ENCODE measurements around the gene DAB2IP.
"Not testable (repeated sequence)": the region's sequence is repeated elsewhere in the genome, so short reads cannot be mapped to it uniquely, and the experiment has no call there.

Gene DAB2IP

DNA sequence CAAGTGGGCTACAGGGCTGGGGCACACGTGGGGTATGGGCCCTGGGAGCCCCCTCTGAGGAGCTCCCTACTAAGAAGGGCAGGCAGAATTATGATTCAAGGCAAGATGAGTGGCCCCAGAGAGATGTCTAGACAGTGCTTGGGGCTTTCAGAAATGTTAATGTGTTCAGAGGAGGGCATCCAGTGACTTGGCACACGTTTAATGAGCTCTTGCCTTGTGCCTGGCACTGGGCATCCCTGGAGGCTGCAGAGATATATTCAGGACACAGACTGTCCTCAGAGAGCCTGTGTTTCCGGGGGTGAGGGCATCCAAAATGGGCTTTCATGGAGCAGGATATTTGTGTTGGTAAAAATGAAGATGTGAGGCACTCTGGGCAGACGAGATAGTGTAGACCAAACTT, 25.4 kb upstream of the DAB2IP start:
- no peak for DNase-seq (ENCODE audit: low read depth)

DNA sequence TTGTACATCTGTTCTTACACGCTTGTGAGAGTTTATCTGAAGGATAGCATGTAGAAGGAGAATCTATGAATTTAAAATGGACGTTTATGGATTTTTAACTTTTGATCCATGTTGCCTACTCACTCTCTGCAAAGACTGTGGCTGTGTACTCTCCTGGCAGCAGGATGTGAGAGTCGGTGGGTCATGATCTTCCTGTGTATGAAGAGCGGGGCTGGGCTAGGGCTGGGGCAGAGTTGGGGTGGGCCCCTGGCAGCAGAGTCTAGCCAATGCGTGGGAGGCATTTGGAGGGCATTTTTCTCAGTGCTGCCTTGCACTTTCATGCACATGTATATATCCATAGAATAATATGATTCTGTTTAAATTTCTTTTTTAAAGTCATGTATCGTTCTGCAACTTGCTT, 24.0 kb upstream of the DAB2IP start:
- no peak for DNase-seq (ENCODE audit: low read depth)

DNA sequence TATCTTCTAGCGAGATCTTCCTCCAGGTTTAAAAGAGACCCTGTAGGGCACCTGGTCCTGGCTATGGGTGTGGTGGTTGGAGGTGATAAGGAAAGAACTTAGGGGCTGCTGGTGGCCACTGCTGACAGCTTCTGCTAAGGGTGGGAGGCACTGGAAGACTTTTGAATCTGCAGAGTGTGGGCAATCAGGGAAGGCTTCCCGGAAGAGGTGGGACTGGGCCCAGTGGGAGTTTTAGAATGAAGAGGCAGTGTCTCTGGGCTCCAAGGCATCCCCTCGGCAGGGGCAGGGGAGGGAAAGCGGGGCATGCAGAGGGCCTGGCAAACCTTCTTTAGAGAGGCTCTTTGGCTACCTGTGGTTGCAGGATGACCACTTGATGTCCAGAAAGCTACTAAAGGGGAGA, 23.0 kb upstream of the DAB2IP start:
- DNase-seq (ENCODE audit: low read depth) = no peak

DNA sequence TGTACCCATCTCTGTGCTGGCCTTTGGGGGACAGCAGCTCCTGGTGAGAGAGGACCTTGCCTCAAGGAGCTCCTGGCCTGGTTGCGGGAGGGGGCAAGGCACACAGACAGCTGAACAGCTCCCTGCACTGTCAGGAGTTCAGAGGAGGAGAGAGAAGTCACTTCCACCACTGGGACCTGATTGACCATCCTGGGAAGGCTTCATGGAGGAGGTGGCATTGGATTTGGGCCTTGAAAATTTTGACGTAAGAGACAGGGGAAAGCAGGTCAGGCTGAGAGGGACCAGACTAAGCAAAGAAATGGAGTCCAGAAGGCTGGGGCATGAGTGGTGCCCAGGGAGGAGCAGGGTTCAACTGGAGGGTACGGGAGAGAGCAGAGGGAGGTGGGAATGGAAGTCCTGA, 20.3 kb upstream of the DAB2IP start:
- DNase-seq (ENCODE audit: low read depth) = no peak

DNA sequence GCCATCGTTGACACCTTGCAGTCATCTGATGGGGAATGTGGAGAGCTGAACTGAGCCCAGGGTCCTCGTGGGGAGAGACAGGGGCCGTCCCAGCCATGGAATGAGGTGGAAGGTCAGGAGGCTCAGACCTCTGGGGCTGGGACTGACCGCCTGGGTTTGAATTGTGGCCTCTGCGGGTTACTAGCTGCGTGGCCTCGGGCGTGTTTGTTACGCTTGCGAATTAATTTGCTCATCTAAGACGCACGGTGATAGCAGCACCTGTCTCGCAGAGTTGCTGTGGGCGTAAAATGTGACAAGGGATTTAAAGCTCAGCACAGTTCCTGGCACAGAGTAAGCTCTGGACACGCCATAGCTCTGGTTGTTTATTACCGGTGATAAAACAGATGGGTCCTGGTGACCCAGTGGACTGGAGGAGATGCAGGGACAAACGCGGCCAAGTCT, 19.4 kb upstream of the DAB2IP start:
- DNase-seq (ENCODE audit: low read depth) = no peak

DNA sequence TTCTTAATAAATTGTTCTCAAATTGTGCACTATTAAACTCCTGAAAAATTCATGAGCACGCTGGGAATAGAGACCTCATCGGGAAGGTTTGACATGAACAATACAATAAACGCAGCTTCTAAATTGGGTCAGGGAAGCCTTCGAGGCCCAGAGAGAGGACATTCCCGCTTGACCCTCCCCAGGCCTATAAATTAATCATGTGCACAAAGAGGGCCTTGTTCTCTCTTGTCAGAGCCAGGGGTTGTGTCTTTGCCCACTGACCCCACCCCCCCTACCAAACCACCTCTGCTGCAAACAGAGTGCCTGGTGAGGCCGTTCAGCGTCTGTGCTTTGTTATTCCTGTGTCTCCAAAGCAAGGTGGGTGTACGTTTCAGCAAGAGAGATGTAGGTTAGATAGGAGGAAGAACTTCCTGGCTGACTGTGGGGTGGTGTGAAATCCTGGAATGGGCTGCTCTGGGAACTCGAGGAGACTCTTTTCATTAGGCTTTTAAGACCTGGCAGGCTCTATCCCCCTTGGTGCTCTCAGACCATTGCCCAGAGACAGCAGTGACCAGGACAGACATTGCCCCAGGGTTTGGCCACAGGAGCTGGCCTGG, 18.2 kb upstream of the DAB2IP start:
- DNase-seq (ENCODE audit: low read depth) = no peak

DNA sequence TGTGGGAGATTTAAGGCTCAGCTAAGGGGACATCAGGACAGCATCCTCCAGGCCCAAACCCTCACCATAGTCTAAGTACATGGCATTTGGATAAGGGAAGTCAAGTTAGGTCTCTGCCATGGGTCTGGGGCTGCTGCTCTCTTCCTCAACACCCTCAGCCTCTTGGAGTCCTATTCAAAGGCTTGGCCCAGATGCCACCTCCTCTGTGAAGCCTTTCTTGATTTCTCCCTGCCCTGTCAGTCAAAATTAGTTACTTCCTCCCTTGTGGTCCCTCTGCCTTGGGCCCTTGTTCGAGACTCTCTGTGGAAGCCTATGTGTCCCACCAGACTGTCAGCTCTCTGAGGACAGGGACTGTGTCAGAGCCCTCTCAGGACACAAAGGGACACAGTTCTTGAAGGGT, 17.7 kb upstream of the DAB2IP start:
- DNase-seq (ENCODE audit: low read depth) = no peak

DNA sequence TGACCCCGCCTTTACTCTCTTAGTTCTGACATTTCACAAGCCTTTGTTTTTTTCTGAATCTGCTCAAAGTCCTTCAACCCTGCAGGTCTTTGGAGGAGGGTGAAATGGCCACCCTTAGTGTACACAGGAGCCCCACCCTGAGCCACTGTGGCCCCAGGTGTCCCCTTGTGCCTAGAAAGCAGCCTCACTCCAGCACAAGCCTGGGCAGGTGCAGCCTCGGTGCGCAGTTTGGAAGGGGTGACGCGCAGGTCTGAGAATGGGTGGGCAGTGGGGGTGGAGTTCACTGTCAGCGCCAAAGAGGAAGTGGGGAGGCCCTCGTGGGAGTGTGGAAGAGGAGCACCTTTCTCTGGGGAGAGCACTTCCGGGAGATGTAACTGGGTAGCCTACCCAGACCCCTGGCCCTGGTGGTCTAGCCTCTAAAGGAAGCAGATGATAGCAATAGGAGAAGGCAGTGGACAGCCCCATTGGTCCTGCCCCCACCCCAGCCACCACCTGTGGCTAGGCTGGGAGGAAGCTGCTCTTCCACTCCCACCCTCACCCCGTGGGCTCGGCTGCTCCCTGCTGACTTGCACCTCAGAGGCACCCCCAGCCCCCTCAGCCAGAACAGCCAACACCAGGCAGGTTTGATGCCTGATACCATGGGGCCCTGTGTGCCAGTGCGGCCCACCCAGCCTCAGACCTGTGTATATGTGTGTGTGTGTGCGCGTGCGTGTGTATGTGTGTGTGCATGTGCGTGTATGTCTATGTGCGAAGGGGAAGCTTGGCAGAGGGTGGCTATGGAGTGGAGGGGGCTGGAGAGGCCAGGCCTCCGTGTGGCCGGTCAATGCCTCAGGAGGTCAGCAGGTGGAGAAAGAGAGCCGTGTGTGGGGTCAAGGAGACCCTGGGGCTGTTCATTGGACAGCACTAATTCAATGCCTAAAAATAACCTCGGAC, 16.8 kb upstream of the DAB2IP start:
- DNase-seq (ENCODE audit: low read depth) = no peak

DNA sequence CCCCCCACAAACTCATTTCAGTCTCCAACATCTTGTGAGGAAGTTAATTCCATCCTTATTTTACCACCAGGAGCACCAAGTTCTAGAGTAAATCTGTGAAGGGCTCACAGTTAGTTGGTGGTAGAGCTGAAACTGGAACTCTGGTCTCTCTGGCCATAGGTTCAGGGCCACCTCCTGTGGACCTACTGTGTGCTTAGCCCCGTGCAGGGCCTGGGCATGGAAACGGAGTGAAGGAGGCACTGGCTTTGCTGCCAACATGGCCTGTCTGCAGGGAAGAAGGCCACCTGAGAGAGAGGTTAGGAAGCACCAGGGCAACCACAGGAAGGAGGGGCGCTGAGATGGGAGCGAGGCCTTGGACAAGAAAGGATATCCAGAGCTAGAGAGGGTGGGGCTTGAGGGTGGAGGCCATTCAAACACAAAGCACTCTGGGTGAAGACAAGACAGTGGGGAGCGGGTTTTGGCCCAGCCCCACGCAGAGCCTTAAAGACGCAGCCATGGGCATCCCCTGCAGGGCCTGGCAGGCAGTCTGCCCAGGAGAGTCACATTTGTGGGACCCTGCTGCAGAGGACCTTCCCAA, 16.0 kb upstream of the DAB2IP start:
- no peak for DNase-seq (ENCODE audit: low read depth)

DNA sequence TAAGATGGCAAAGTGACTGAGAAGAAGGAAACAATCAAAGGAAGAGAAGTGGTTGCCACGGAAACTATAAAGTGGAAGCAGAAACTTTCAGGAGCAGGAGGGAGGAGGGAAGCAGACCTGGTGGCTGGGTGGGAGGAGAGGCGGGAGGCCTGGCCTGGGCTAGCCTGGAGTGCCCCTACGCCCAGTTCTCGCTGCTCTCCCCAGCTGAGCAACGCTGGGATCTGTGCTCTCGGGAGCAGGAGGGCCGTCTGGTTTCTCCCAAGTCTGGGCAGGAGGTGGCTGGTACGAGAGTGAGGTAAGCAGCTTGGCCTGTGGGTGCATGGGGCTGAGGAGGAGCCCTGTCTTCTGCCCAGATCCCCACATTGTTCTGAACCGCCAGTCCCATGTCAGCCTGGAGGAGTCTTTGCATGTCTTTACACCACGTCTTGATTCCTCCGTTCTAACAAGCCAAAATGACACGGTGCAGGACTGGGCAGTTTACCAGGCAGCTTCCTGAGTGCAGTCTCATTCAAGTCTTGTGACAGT, 15.0 kb upstream of the DAB2IP start:
- no peak for DNase-seq (ENCODE audit: low read depth)

DNA sequence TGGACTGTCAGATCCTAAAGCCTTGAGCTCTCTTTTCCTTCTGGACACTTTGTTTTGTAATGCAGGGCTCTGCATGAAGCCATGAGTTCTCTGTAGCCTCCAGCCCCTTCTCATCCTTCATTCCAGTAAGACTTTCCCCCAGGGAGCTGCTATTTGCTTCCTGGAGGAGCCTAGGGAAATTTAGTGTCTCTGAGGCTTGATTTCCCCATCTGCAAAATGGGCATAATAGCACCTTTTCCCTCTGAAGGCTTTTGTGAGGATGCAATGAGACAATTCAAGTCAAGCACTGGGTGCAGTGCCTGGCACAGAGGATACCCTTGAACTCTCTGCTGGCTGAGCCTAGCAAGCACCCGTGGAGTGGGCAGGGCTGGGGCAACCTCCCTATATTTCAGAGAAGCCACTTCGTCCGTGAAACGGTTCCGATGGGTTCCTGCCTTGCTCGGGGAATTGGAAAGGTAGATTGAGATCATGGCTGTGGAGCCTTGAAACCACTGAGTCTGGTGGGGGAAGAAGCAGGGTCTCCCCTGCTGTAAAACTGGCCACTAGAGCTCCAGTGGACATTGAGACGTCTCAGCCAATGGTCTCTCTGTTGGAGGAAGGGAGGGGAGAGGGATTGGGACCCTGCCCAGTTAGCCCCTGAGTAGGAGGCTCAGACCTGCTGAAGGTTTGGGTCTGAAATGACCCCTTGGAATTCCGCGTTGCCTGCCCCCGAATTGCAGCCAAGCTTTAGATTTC, 14.3 kb upstream of the DAB2IP start:
- DNase-seq (ENCODE audit: low read depth) = no peak

DNA sequence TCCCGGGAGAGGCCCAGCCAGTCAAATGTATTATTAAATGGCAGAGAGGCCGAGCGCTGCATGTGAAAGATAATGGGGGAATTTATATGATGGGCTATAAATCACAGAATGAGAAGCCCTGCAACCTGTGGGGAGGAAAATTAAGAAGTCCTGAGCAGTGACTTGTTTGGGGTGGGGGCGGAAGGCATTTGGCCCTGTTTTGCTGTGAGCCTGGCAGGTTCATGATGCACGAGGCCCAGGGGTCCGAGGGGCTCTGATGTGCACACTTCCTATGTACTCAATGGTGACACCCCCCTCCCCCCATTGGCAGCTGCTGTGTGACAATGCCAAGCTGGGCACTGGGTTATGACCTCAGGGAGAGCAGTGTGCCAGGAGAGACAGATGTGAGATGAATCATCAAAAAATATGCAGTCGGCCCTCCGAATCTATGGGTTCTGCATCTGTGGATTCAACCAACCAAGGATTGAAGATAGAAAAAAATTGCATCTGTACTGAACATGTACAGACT, 13.7 kb upstream of the DAB2IP start:
- no peak for DNase-seq (ENCODE audit: low read depth)

DNA sequence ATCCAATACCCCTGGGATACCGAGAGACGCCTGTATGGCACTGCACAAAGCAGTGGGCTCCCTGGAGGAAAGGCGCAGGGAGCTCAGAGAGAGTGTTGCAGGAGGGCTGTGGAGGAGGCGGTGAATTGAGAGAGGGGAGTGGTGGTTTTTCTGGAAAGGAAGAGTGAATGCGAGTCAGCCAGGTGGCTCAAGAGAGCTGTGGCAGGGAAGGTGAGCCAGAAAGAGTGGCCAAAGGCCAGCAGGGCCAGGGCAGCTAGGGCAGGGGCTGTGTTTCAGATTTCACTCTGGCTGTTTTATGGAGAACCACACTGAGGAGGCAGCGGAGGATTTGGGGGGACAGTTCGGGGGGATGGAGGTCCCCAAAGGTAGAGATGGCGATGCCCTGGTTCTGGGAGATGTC, 13.0 kb upstream of the DAB2IP start:
- no peak for DNase-seq (ENCODE audit: low read depth)

DNA sequence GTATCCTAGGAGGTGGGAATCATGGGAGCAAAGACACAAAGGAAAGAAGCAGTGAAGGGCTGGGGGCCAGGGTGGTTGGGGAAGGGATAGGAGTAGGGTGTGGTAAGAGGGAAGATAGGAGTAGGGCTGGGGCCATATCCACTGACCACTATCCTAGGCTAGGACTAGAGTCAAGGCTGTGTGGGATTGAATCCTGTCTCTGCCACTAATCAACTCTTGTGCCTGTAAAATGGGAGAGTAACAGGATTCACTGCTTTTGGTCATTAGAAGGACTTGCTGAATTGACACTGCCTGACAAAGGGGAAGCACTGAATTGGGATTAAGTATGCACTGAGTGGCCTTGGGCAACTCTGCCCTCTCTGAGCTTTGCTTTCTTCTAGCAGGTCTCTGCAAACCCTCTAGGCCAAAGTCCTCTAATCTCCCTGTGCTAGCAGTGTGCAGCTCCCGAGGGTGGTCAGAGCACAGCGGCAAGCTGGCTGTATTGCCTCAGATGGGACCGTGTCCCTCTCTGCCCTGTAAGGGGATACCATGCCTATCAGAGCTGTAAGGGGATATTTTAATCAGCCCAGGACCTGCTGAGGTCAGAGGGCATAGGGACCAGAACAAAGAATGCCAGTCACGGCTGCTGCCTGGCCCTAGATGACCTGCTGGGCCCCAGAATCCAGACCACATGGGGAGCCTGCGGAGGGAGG, 12.4 kb upstream of the DAB2IP start:
- DNase-seq (ENCODE audit: low read depth) = no peak

DNA sequence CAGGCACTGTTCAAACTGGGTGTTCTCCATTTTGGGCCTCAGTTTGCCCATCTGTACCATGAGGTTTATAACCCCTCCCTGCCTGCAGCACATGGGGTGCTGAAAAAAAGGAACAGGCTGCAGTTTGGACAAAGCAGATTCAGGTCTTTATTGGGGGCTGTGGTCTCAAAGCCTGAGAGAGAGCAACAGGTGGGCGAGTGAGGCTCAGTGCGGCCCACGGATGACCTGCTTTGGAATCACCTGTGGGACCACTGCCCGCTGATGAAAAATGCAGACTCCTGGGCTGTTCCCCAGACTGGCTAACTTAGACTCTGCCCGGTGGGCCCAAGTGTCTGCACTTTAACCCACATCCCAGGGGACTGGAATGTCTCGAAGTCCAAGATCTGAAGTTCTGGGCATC, 11.8 kb upstream of the DAB2IP start:
- DNase-seq (ENCODE audit: low read depth) = no peak

DNA sequence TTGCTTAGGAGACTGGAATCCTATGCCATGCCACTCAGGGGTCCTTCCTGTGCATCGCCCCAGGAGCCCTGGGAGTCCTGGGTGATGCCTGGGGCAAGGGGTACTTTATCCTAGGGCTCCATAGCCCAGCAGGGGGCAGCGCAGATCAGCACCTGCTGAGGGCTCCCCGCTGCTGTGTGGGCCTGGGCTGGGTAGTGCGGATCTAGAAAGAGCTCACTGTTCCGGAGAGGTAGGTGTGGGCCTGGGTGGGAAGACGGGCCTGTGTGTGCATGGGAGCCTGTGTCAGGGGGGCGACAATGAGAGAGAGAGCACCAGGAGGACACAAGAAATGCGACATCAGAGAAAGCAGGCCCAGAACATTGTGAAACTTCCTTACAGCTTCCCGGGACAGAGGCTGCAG, 11.4 kb upstream of the DAB2IP start:
- DNase-seq (ENCODE audit: low read depth) = no peak

DNA sequence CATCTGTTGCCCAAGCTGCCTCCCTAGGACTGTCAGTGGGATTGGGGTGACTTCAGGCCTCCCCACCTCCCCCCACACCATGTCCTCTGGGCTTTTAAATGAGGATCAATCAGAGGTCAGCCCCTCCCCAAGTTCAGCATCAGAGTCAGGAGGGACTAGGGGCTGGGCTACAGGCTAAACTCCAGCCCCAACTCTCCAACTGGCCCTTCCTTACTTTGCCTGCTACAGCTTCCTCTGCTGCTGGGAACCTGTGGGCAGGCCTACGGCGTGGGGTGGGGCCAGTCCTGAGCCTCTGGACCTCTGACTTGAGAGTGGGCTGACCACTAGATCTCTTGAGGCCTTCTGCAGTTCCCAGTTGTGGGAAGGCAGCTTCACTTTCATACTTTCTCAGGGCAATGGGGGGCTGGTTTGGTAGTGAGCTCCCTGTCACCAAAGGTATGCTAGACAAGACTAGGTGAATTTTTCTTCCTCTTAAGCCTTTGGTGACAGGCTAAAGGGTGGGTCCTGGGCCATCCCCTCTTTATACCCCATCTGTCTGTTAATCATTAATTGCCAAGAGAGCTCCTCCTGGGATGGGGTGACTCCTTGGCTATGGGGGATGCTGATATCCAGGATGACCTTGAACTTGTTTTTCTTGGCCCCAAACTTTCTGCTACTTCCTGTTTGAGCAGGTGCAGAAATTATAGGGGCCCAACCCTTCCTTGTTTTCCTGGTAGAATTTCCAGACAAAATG, 10.8 kb upstream of the DAB2IP start:
- no peak for DNase-seq (ENCODE audit: low read depth)

DNA sequence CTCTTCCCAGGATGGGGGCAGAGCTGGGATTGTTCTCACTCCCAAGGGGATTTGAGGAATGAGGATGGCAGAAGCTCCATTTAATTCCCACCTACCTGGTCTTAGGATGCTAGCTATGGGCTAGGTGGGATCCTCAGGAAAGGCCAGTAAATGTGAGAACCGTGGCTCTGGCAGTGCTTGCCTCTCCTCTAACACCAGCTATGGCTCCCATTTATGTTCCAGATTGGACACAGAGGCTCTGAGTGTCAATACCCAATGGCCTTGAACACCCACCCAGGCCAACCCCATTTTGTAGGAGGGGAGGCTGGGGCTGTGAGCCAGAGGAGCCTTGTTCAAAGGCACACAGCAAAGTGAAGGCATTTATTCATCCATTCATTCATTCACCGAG, 10.2 kb upstream of the DAB2IP start:
- no peak for DNase-seq (ENCODE audit: low read depth)

DNA sequence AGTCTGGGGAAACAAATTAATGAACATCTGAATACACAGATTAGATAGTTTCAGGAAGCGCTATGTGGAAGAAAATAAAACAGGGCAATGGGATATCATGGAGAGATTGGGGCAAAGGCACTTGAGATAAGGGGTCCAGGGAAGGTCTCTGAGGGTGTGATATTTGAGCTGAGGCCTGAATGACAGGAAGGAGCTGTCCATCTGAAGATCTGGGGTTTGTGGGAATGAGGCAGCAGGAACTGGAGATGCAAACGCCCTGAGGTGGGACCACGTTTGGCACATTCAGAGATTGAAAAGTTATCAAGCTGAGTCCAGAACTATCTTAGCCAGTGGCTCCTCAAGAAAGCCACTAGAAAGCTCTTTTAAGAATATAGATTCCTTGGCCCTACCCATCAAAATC, 8.7 kb upstream of the DAB2IP start:
- no peak for DNase-seq (ENCODE audit: low read depth)

DNA sequence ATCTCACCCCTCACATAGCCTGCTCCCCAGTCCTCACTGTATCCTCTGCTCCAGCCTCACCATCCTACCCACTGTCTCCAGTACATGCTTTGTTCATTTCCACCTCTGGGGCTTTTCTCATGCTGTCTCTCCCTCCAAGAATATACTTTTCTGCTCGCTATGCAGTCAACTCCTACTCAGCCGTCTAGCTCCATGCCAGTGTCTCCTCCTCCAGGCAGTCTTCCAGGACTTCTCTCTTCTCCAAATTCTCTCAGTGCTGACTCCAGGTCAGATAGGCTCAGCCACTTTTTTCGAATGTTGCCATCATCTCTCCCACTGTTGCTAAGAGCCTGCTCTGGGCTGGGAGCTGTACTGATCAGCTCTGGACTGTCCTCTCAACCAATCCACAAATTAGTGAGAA, 8.0 kb upstream of the DAB2IP start:
- DNase-seq (ENCODE audit: low read depth) = no peak

DNA sequence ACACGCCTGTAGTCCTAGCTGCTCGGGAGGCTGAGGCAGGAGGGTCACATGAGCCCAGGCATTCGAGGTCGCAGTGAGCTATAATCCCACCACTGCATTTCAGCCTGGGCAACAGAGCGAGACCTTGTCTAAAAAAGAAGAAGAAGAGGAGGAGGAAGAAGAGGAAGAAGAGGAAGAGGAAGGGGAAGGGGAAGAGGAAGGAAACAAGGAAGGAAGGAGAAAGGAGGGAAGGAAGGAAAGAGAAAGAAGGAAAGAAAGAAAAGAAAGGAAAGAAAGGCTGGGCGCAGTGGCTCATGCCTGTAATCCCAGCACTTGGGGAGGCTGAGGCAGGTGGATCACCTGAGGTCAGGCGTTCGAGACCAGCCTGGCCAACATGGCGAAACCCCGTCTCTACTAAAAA, 7.4 kb upstream of the DAB2IP start:
- not testable (repeated sequence) for DNase-seq (ENCODE audit: low read depth)
